Cardiac muscle cell (in vitro differentiated cells and primary cell): ENCODE data around the gene MANEAL. TPM values are rescaled to one million over a fixed set of nuclear protein-coding genes. Genes with fewer than 3 reads are reported as not detected.

Experiments
- DNase-seq, 2 donors: peaks; one replicate each; pipeline versions ENCODE4 v3.0.0 to v3.0.0-alpha.2; 2010 to 2017; ENCODE audit warnings: low read depth in 1 of 2, low spot score in 1 of 2
- H3K27ac ChIP-seq: fragments of 200-600 bp; sonication (generic); 2 replicates; pipeline ENCODE4 v1.5.1; 2016
- H3K27me3 ChIP-seq: fragments of 200-600 bp; sonication (generic); 2 replicates; pipeline ENCODE4 v1.6.0; 2016; ENCODE audit warnings: control low read depth
- H3K36me3 ChIP-seq: fragments of 200-600 bp; sonication (generic); 2 replicates; pipeline ENCODE4 v1.5.1; 2016; ENCODE audit warnings: control low read depth
- H3K4me1 ChIP-seq: fragments of 200-600 bp; sonication (generic); 2 replicates; pipeline ENCODE4 v1.8.1; 2017; ENCODE audit warnings: low read depth, mild to moderate bottlenecking, mixed run types
- H3K4me3 ChIP-seq: fragments of 200-600 bp; sonication (generic); 2 replicates; pipeline ENCODE4 v1.5.1; 2016; ENCODE audit warnings: mild to moderate bottlenecking
- H3K9me3 ChIP-seq: fragments of 200-600 bp; sonication (generic); 2 replicates; pipeline ENCODE4 v1.5.1; 2017; ENCODE audit warnings: low read depth, mild to moderate bottlenecking, control low read depth
- polyA plus RNA-seq: library from polyadenylated mRNA; unstranded; fragments of >200 nt; fragmentation: Nextera tagmentation; extraction: Ambion mirVana; gene quantifications from 2 replicates; pipeline ENCODE4 v1.2.1, GENCODE V29; 2016
- total RNA-seq: library from RNA; depleted of rRNA; stranded (reverse); fragments of >200 nt; gene quantifications from 2 replicates; pipeline ENCODE4 v1.2.3, GENCODE V29; 2016
- TF ChIP-seq, protein P1 (sequence below): IDR thresholded peaks from 2 replicates; pipeline ENCODE4 v1.5.1; 2012; ENCODE audit warnings: low read depth, mild to moderate bottlenecking, low read length

Gene MANEAL, protein sequence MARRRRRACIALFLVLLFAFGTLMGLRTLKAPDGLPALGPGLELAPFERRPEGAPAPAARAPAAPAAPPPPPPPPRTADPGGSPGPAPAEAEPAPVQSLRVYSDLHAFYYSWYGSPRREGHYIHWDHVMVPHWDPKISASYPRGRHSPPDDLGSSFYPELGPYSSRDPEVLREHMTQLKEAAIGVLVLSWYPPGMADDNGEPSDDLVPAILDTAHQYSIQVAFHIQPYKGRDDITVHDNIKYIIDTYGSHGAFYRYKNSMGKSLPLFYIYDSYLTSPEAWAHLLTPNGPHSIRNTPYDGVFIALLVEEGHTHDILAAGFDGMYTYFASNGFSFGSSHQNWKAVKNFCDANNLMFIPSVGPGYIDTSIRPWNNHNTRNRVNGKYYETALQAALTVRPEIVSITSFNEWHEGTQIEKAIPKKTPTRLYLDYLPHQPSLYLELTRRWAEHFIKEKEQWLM
- 1.3 and 5.4 TPM in 2 replicates for total RNA-seq
- polyA plus RNA-seq = 1.7 and 4.1 TPM in 2 replicates

DNA sequence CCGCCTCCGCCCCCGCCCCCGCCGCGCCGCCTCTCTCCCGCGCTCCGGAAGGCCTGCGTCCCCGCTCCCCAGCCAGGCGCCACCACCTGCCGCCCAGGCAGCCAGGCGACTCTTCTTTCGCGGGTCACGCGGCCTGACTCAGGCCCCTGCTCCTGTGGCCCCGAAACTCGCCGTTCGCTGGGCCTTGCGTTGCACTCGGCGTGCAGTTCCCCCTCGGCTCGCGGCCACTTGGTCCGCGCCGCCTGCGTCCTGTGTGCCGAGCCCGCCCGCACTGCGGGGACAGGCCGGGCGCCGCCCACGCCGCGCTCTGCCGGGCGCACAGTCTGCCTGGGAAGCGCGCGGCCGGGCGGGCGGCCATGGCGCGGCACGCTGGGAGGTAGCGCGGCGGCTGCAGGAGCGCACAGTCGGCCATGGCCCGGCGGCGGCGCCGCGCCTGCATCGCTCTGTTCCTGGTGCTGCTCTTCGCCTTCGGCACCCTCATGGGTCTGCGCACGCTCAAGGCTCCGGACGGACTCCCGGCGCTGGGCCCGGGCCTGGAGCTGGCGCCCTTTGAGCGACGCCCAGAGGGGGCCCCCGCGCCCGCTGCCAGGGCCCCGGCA lies at the start of gene MANEAL:
TSS of gene MANEAL (plus strand) at position 75 of the 599 bp plus-strand sequence. CDS start at position 411, 336 bp downstream.
- DNase-seq = peak; percentile 68 to 88
- peaks cover 55% of the 10 kb centered on the region for H3K27me3 ChIP-seq
- no peaks in the 10 kb centered on the region for H3K4me1 ChIP-seq
- H3K4me3 ChIP-seq = peak within 1 kb of the TSS; percentile 50
- H3K9me3 ChIP-seq = no peaks in the 10 kb centered on the region
- TF ChIP-seq, protein P1, sequence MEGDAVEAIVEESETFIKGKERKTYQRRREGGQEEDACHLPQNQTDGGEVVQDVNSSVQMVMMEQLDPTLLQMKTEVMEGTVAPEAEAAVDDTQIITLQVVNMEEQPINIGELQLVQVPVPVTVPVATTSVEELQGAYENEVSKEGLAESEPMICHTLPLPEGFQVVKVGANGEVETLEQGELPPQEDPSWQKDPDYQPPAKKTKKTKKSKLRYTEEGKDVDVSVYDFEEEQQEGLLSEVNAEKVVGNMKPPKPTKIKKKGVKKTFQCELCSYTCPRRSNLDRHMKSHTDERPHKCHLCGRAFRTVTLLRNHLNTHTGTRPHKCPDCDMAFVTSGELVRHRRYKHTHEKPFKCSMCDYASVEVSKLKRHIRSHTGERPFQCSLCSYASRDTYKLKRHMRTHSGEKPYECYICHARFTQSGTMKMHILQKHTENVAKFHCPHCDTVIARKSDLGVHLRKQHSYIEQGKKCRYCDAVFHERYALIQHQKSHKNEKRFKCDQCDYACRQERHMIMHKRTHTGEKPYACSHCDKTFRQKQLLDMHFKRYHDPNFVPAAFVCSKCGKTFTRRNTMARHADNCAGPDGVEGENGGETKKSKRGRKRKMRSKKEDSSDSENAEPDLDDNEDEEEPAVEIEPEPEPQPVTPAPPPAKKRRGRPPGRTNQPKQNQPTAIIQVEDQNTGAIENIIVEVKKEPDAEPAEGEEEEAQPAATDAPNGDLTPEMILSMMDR = no peak
- H3K36me3 ChIP-seq = no peaks in the 10 kb centered on the region
- H3K27ac ChIP-seq = no peak within 1 kb of the TSS

DNA sequence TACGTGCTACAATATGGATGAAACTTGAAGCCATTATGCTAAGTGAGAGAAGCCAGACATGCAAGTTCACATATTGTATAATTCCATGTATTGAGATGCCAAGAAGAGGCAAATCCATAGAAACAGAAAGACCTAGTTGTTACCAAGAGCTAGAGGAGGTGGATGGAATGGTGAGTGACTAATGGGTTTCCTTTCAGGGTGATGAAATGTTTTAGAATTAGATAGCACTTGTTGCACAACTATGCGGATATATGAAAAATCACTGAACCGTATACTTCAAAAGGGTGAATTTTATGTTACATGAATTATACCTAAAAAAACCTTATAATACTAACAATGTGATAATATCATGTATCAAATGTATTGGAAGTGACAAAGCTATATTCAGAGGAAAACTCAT lies 46.8 kb upstream of the MANEAL start:
- no peaks in the 10 kb centered on the region for H3K4me1 ChIP-seq
- H3K36me3 ChIP-seq = no peaks in the 10 kb centered on the region
- DNase-seq = no peak
- H3K27ac ChIP-seq = no peak overlapping the region
- no peak overlapping the region for H3K4me3 ChIP-seq
- H3K9me3 ChIP-seq = no peaks in the 10 kb centered on the region
- H3K27me3 ChIP-seq = peaks cover 69% of the 10 kb centered on the region
- TF ChIP-seq, protein P1 = no peak

DNA sequence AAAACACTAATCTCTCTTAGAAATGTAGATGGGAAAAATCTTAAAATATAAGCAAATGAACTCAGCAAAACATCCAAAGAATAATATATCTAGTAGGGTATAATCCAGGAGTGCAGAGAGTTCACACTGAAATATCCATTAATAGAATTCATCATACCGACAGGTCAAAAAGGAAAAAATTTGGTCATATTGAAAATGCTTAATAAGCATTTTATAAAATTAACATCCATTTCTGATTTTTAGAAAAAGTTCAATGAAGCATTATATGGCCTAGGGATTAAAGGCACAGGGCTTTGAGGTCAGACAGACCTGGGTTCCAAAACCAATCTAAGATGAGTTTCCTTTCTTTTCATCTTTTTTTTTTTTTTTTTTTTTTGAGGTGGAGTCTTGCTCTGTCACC lies 45.1 kb upstream of the MANEAL start:
- no peaks in the 10 kb centered on the region for H3K36me3 ChIP-seq
- H3K4me3 ChIP-seq = no peak overlapping the region
- no peaks in the 10 kb centered on the region for H3K9me3 ChIP-seq
- H3K27me3 ChIP-seq = peaks cover 74% of the 10 kb centered on the region
- H3K4me1 ChIP-seq = no peaks in the 10 kb centered on the region
- TF ChIP-seq, protein P1 = no peak
- DNase-seq = no peak
- no peak overlapping the region for H3K27ac ChIP-seq

GRCh38 chr1:37752213-37752582 lies 41.4 kb upstream of the MANEAL start:
- Histone ChIP-seq H3K9me3 (no peaks in the 10 kb centered on the region), H3K27me3 (peaks cover 95% of the 10 kb centered on the region), H3K4me3 (no peak overlapping the region), H3K27ac (no peak overlapping the region), H3K36me3 (no peaks in the 10 kb centered on the region), H3K4me1 (no peaks in the 10 kb centered on the region)
- TF ChIP-seq, protein P1 = no peak
- no peak for DNase-seq

DNA sequence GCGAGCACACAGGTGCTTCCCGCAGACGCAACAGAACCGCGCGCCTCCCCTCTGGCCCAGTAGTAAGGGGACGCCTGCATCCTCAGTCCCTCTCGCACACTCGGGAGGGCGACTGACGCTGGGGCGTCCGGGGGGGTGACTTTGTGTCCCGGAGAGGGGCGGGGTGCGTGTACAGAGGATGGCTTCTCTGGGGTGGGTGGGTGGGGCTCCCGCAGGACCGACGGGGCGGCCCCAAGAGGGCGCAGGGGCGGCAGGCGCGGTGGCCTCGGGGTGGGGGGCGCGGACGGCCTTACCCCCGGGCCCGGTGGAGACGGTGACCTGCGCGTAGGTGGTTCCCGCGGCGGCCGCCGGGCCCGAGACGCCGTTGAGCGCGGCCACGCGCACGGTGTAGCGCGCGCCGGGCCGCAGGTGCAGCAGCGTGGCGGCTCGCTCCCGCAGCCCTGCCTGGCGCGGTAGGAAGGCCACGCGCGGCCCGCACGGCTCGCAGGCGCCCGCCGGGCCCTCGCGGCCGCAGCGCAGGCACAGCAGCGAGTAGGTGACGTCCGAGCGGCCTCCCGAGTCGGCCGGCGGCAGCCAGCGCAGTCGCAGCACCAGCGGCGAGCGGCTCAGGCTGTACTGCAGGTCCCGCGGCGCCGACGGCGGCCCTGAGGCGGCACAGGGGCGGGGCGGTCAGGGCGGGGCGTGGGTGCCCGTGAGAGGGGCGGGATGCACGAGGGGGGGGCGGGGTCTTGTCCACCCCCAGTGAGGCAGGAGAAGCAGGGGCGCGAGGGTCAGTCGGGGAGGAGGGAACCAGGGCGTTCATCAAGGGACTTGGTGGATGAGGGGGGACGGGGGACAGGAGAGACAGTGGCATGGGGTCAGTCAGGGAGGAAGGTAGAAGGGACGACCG lies 40.8 kb upstream of the MANEAL start:
- DNase-seq = peak; percentile 23 to 69
- H3K9me3 ChIP-seq = no peaks in the 10 kb centered on the region
- no peak overlapping the region for H3K27ac ChIP-seq
- TF ChIP-seq, protein P1 = no peak
- H3K4me3 ChIP-seq = peak overlapping the region; percentile 21
- no peaks in the 10 kb centered on the region for H3K4me1 ChIP-seq
- H3K36me3 ChIP-seq = no peaks in the 10 kb centered on the region
- peaks cover 100% of the 10 kb centered on the region for H3K27me3 ChIP-seq
